ENCODE measurements around the gene CDKL5. TPM values are rescaled to one million over a fixed set of nuclear protein-coding genes. Genes with fewer than 3 reads are reported as not detected.

CDKL5 gene
- total and polyA plus RNA-seq, 5 donors = 3.3 to 15.9 (median 14.2) TPM

GRCh38 chrX:18643243-18643642 is 217.8 kb downstream of the CDKL5 start:
- ATAC-seq (no peak), DNase-seq (no peak)
- WGBS = 91% methylated on average over 3 of the region's 3 CpGs

GRCh38 chrX:18643853-18644252 is 218.4 kb downstream of the CDKL5 start:
- intact Hi-C loops (cut with DNase I) = no loop called here
- ATAC-seq (no peak), DNase-seq (no peak)
- Histone ChIP-seq H3K4me3 (ENCODE audit: low read length) (no peak overlapping the region), H3K9me3 (ENCODE audit: control insufficient read depth, low read length) (no peaks in the 10 kb centered on the region), H3K4me1 (ENCODE audit: control insufficient read depth, insufficient read depth, low read length) (no peaks in the 10 kb centered on the region), H3K27me3 (ENCODE audit: control insufficient read depth, insufficient read depth) (no peaks in the 10 kb centered on the region), H3K27ac (ENCODE audit: low read length) (no peak overlapping the region)
- WGBS = 83% methylated on average over 3 of the region's 3 CpGs

More at GRCh38 chrX:18643243-18643642, 217.8 kb downstream of the CDKL5 start:
- Histone ChIP-seq H3K27me3 (ENCODE audit: control insufficient read depth, insufficient read depth) (no peaks in the 10 kb centered on the region), H3K27ac (ENCODE audit: low read length) (no peak overlapping the region), H3K4me1 (ENCODE audit: control insufficient read depth, insufficient read depth, low read length) (no peaks in the 10 kb centered on the region), H3K9me3 (ENCODE audit: control insufficient read depth, low read length) (no peaks in the 10 kb centered on the region), H3K4me3 (ENCODE audit: low read length) (no peak overlapping the region)
- intact Hi-C loops (cut with DNase I) = no loop called here

GRCh38 chrX:18647621-18648020 is 222.2 kb downstream of the CDKL5 start:
- no peak overlapping the region for H3K4me3 ChIP-seq (ENCODE audit: low read length)
- H3K27ac ChIP-seq (ENCODE audit: low read length) = no peak overlapping the region
- DNase-seq = no peak
- ATAC-seq = no peak
- WGBS = 86% methylated on average over 4 of the region's 4 CpGs
- no peaks in the 10 kb centered on the region for H3K4me1 ChIP-seq (ENCODE audit: control insufficient read depth, insufficient read depth, low read length)
- no peaks in the 10 kb centered on the region for H3K9me3 ChIP-seq (ENCODE audit: control insufficient read depth, low read length)
- H3K27me3 ChIP-seq (ENCODE audit: control insufficient read depth, insufficient read depth) = no peaks in the 10 kb centered on the region
- intact Hi-C loops (cut with DNase I) = no loop called here

GRCh38 chrX:18649498-18649951 is 224.1 kb downstream of the CDKL5 start:
- H3K4me1 ChIP-seq (ENCODE audit: control insufficient read depth, insufficient read depth, low read length) = no peaks in the 10 kb centered on the region
- intact Hi-C loops (cut with DNase I) = no loop called here

GRCh38 chrX:18650662-18651061 is 225.3 kb downstream of the CDKL5 start:
- Histone ChIP-seq H3K4me1 (ENCODE audit: control insufficient read depth, insufficient read depth, low read length) (no peaks in the 10 kb centered on the region), H3K27me3 (ENCODE audit: control insufficient read depth, insufficient read depth) (no peaks in the 10 kb centered on the region), H3K27ac (ENCODE audit: low read length) (no peak overlapping the region), H3K9me3 (ENCODE audit: control insufficient read depth, low read length) (no peaks in the 10 kb centered on the region), H3K4me3 (ENCODE audit: low read length) (no peak overlapping the region)
- intact Hi-C loops (cut with DNase I) = no loop called here
- WGBS = 98% methylated on average over 6 of the region's 6 CpGs
- no peak for DNase-seq
- no peak for ATAC-seq

More at GRCh38 chrX:18649498-18649951, 224.1 kb downstream of the CDKL5 start:
- H3K4me3 ChIP-seq (ENCODE audit: low read length) = no peak overlapping the region
- 56% methylated on average over 9 of the region's 9 CpGs for WGBS
- H3K9me3 ChIP-seq (ENCODE audit: control insufficient read depth, low read length) = no peaks in the 10 kb centered on the region
- H3K27me3 ChIP-seq (ENCODE audit: control insufficient read depth, insufficient read depth) = no peaks in the 10 kb centered on the region
- H3K27ac ChIP-seq (ENCODE audit: low read length) = no peak overlapping the region
- ATAC-seq (no peak), DNase-seq (no peak)

GRCh38 chrX:18652636-18653035 is 227.2 kb downstream of the CDKL5 start:
- H3K4me1 ChIP-seq (ENCODE audit: control insufficient read depth, insufficient read depth, low read length) = no peaks in the 10 kb centered on the region
- no peak overlapping the region for H3K27ac ChIP-seq (ENCODE audit: low read length)
- DNase-seq = no peak
- intact Hi-C loops (cut with DNase I) = no loop called here
- H3K27me3 ChIP-seq (ENCODE audit: control insufficient read depth, insufficient read depth) = no peaks in the 10 kb centered on the region
- no peak for ATAC-seq
- no peak overlapping the region for H3K4me3 ChIP-seq (ENCODE audit: low read length)
- H3K9me3 ChIP-seq (ENCODE audit: control insufficient read depth, low read length) = no peaks in the 10 kb centered on the region

- H3K9me3 ChIP-seq (ENCODE audit: control insufficient read depth, low read length) = no peaks in the 10 kb centered on the region
- H3K4me1 ChIP-seq (ENCODE audit: control insufficient read depth, insufficient read depth, low read length) = no peaks in the 10 kb centered on the region
- H3K27ac ChIP-seq (ENCODE audit: low read length) = no peak overlapping the region
- no peak overlapping the region for H3K4me3 ChIP-seq (ENCODE audit: low read length)
- intact Hi-C loops (cut with DNase I) = no loop called here
- no peaks in the 10 kb centered on the region for H3K27me3 ChIP-seq (ENCODE audit: control insufficient read depth, insufficient read depth)
- ATAC-seq (no peak), DNase-seq (no peak)
- 56% methylated on average over 5 of the region's 5 CpGs for WGBS
These were observed 229.7 kb downstream of the CDKL5 start for GRCh38 chrX:18654875-18655836.

GRCh38 chrX:18661273-18661672 is 235.9 kb downstream of the CDKL5 start:
- DNase-seq (no peak), ATAC-seq (no peak)
- intact Hi-C loops (cut with DNase I) = loop anchor here in 1 of 4 donors (10.0 kb wide), 1 partner anchor 236 kb away; the partner anchor contains the start of gene CDKL5
- no peaks in the 10 kb centered on the region for H3K27me3 ChIP-seq (ENCODE audit: control insufficient read depth, insufficient read depth)
- no peak overlapping the region for H3K4me3 ChIP-seq (ENCODE audit: low read length)
- H3K9me3 ChIP-seq (ENCODE audit: control insufficient read depth, low read length) = no peaks in the 10 kb centered on the region
- WGBS = 83% methylated on average over 12 of the region's 12 CpGs
- no peaks in the 10 kb centered on the region for H3K4me1 ChIP-seq (ENCODE audit: control insufficient read depth, insufficient read depth, low read length)
- no peak overlapping the region for H3K27ac ChIP-seq (ENCODE audit: low read length)

- ATAC-seq (no peak), DNase-seq (no peak)
- WGBS = 79% methylated on average over 8 of the region's 8 CpGs
- Histone ChIP-seq H3K4me1 (ENCODE audit: control insufficient read depth, insufficient read depth, low read length) (no peaks in the 10 kb centered on the region), H3K27me3 (ENCODE audit: control insufficient read depth, insufficient read depth) (no peaks in the 10 kb centered on the region), H3K4me3 (ENCODE audit: low read length) (no peak overlapping the region), H3K9me3 (ENCODE audit: control insufficient read depth, low read length) (no peaks in the 10 kb centered on the region), H3K27ac (ENCODE audit: low read length) (no peak overlapping the region)
- intact Hi-C loops (cut with DNase I) = loop anchor here in 1 of 4 donors (10.0 kb wide), 1 partner anchor 240 kb away; the partner anchor contains the start of gene CDKL5
These were observed 239.5 kb downstream of the CDKL5 start for GRCh38 chrX:18664947-18665346.

GRCh38 chrX:18666614-18667013 is 241.2 kb downstream of the CDKL5 start:
- H3K27ac ChIP-seq (ENCODE audit: low read length) = no peak overlapping the region
- no peak overlapping the region for H3K4me3 ChIP-seq (ENCODE audit: low read length)
- ATAC-seq = no peak
- no peaks in the 10 kb centered on the region for H3K27me3 ChIP-seq (ENCODE audit: control insufficient read depth, insufficient read depth)
- DNase-seq = no peak
- no peaks in the 10 kb centered on the region for H3K4me1 ChIP-seq (ENCODE audit: control insufficient read depth, insufficient read depth, low read length)
- H3K9me3 ChIP-seq (ENCODE audit: control insufficient read depth, low read length) = no peaks in the 10 kb centered on the region
- intact Hi-C loops (cut with DNase I) = loop anchor here in 1 of 4 donors (10.0 kb wide), 1 partner anchor 242 kb away; the partner anchor contains the start of gene CDKL5
- WGBS = 77% methylated on average over 15 of the region's 15 CpGs

- intact Hi-C loops (cut with DNase I) = loop anchor here in 1 of 4 donors (10.0 kb wide), 1 partner anchor 243 kb away; the partner anchor contains the start of gene CDKL5
- H3K4me1 ChIP-seq (ENCODE audit: control insufficient read depth, insufficient read depth, low read length) = no peaks in the 10 kb centered on the region
- ATAC-seq = no peak
- H3K27me3 ChIP-seq (ENCODE audit: control insufficient read depth, insufficient read depth) = no peaks in the 10 kb centered on the region
- H3K4me3 ChIP-seq (ENCODE audit: low read length) = no peak overlapping the region
- 58% methylated on average over 15 of the region's 15 CpGs for WGBS
- no peak for DNase-seq
- H3K9me3 ChIP-seq (ENCODE audit: control insufficient read depth, low read length) = no peaks in the 10 kb centered on the region
- no peak overlapping the region for H3K27ac ChIP-seq (ENCODE audit: low read length)
These were observed 242.8 kb downstream of the CDKL5 start for GRCh38 chrX:18668071-18668835.

Measured in right cardiac atrium (tissue), 5 donors.